Stomach (tissue), 9 donors: ENCODE data around the gene GOLIM4. TPM values are rescaled to one million over a fixed set of nuclear protein-coding genes. Genes with fewer than 3 reads are reported as not detected.

ENCODE experiments used
- DNase-seq, 2 donors: peaks; one replicate each; pipeline versions ENCODE4 v3.0.0 to v3.0.0-alpha.2; 2013 to 2019
- H3K27ac ChIP-seq, 5 donors: fragments of 200-600 bp in 4 of 5; sonication (generic) in 4 of 5; one replicate each; pipeline ENCODE4 v1.5.1; 2013 to 2019; ENCODE audit warnings: mild to moderate bottlenecking in 1 of 5, moderate library complexity in 1 of 5
- H3K27me3 ChIP-seq, 3 donors: fragments of 200-600 bp; sonication (generic); one replicate each; pipeline ENCODE4 v1.5.1; 2017 to 2019; ENCODE audit warnings: mixed run types in 1 of 3
- H3K36me3 ChIP-seq, 4 donors: fragments of 200-600 bp; sonication (generic); 1 replicate in 3 of 4; 2 replicates in 1 of 4; pipeline ENCODE4 v1.5.1; 2016 to 2019
- H3K4me1 ChIP-seq, 4 donors: fragments of 200-600 bp; sonication (generic); one replicate each; pipeline ENCODE4 v1.5.1; 2016 to 2019
- H3K4me3 ChIP-seq, 4 donors: fragments of 200-600 bp; sonication (generic) in 3 of 4; one replicate each; pipeline ENCODE4 v1.5.1; 2016 to 2019; ENCODE audit warnings: mild to moderate bottlenecking in 1 of 4
- H3K9me3 ChIP-seq, 4 donors: fragments of 200-600 bp; sonication (generic); one replicate each; pipeline ENCODE4 v1.5.1; 2016 to 2019
- CTCF ChIP-seq, 7 experiments: fragments of 450-650 bp in 4 of 7; fragments of 200-600 bp in 3 of 7; sonication (generic) in 3 of 7; IDR thresholded peaks; one replicate each; pipeline ENCODE4 v1.5.1; 2016 to 2019; ENCODE audit warnings: antibody characterized with exemption in 7 of 7, control low read depth in 2 of 7, mild to moderate bottlenecking in 1 of 7
- EP300 ChIP-seq: sonication (generic); formaldehyde crosslinking; IDR thresholded peaks from one replicate; pipeline ENCODE4 v1.6.1; 2017; ENCODE audit warnings: antibody characterized with exemption
- POLR2A ChIP-seq, 4 donors: fragments of 450-650 bp; IDR thresholded peaks; one replicate each; pipeline ENCODE4 v1.6.1; 2016; ENCODE audit warnings: antibody characterized with exemption in 4 of 4, control low read depth in 2 of 4, mild to moderate bottlenecking in 1 of 4, moderate library complexity in 1 of 4
- POLR2AphosphoS5 ChIP-seq, 3 donors: sonication (generic); formaldehyde crosslinking; IDR thresholded peaks; one replicate each; pipeline ENCODE4 v1.6.1; 2016; ENCODE audit warnings: antibody characterized with exemption in 3 of 3
- WGBS, 5 donors: extraction: QIAGEN DNeasy Blood & Tissue Kit in 3 of 5; methylation state at CpG; one replicate each; pipeline versions ENCODE4 v1.1.5 to v1.1.7; 2013 to 2018; 5-methylcytosine and 5-hydroxymethylcytosine counted together
- intact Hi-C: fragments of 100-400 bp; cut with DNase I; formaldehyde crosslinking; loops from one replicate; pipeline ENCODE4 v1.15.1; 2023; ENCODE audit warnings: low total_unique reads
- polyA plus RNA-seq, 3 donors: library from polyadenylated mRNA; stranded (reverse); fragments of 200-250 nt; gene quantifications; one replicate each; pipeline ENCODE4 v1.2.3, GENCODE V29; 2013
- total RNA-seq, 5 donors: library from RNA; depleted of rRNA; stranded (reverse); fragments of >200 nt; gene quantifications; one replicate each; pipeline versions ENCODE4 v1.1.0 to v1.2.3, GENCODE V29; 2014 to 2016
- donor health status: healthy with polysubstance abuse.
- donor health status: Bipolar disorder and iron deficiency.
- donor health status: healthy.

The GOLIM4 gene
- total and polyA plus RNA-seq, 8 donors, result 7.6 to 102 (median 25.0) TPM

GRCh38 chr3:168001244-168001643, 94.5 kb downstream of the GOLIM4 start:
- TF ChIP-seq POLR2AphosphoS5 (IDR thresholded peaks at IDR 0.05), result no peak
- no peak for TF ChIP-seq EP300
- TF ChIP-seq CTCF (IDR thresholded peaks at IDR 0.05), result no peak
- no peak for TF ChIP-seq POLR2A (IDR thresholded peaks at IDR 0.05)
- Histone ChIP-seq H3K4me1 (peaks cover 0 to 7% (median 0%) of the 10 kb centered on the region in 4 donors), H3K27ac (no peak overlapping the region), H3K4me3 (no peak overlapping the region), H3K27me3 (no peaks in the 10 kb centered on the region), H3K9me3 (no peaks in the 10 kb centered on the region), H3K36me3 (no peaks in the 10 kb centered on the region)
- intact Hi-C loops, result no loop called here
- WGBS, 5 donors, result 81 to 95% (median 91%) methylated on average over 1 of the region's 1 CpG
- DNase-seq, result no peak

- DNase-seq, result no peak
- Histone ChIP-seq H3K36me3 (no peaks in the 10 kb centered on the region), H3K4me1 (peaks cover 0 to 7% (median 0%) of the 10 kb centered on the region in 4 donors), H3K27ac (no peak overlapping the region), H3K27me3 (no peaks in the 10 kb centered on the region), H3K9me3 (no peaks in the 10 kb centered on the region), H3K4me3 (no peak overlapping the region)
- WGBS, 5 donors, result 80 to 85% (median 80%) methylated on average over 5 of the region's 5 CpGs
- TF ChIP-seq POLR2AphosphoS5 (IDR thresholded peaks at IDR 0.05), result no peak
- TF ChIP-seq POLR2A (IDR thresholded peaks at IDR 0.05), result no peak
- TF ChIP-seq CTCF (IDR thresholded peaks at IDR 0.05), result no peak
- TF ChIP-seq EP300, result no peak
- intact Hi-C loops, result no loop called here
Measured at GRCh38 chr3:167998253-167998652, 97.5 kb downstream of the GOLIM4 start.

- Histone ChIP-seq H3K27ac (no peak overlapping the region), H3K4me1 (no peaks in the 10 kb centered on the region), H3K4me3 (no peak overlapping the region), H3K36me3 (no peaks in the 10 kb centered on the region), H3K27me3 (no peaks in the 10 kb centered on the region), H3K9me3 (no peaks in the 10 kb centered on the region)
- TF ChIP-seq POLR2A (IDR thresholded peaks at IDR 0.05) (no peak), EP300 (no peak), CTCF (IDR thresholded peaks at IDR 0.05) (no peak), POLR2AphosphoS5 (IDR thresholded peaks at IDR 0.05) (no peak)
- WGBS, 5 donors, result 84 to 92% (median 89%) methylated on average over 4 of the region's 4 CpGs
- intact Hi-C loops, result no loop called here
- no peak for DNase-seq
Measured at GRCh38 chr3:167996514-167996913, 99.2 kb downstream of the GOLIM4 start.

- Histone ChIP-seq H3K4me3 (no peak overlapping the region), H3K9me3 (no peaks in the 10 kb centered on the region), H3K27ac (no peak overlapping the region), H3K36me3 (no peaks in the 10 kb centered on the region), H3K27me3 (no peaks in the 10 kb centered on the region), H3K4me1 (no peaks in the 10 kb centered on the region)
- 76 to 91% (median 85%) methylated on average over 1 of the region's 1 CpG for WGBS, 5 donors
- DNase-seq, result peak in 1 of 2 donors; percentile 6
- intact Hi-C loops, result no loop called here
- TF ChIP-seq POLR2A (IDR thresholded peaks at IDR 0.05) (no peak), CTCF (IDR thresholded peaks at IDR 0.05) (no peak), EP300 (no peak), POLR2AphosphoS5 (IDR thresholded peaks at IDR 0.05) (no peak)
Measured at GRCh38 chr3:167992381-167992780, 103.3 kb downstream of the GOLIM4 start.
